Neural cell (in vitro differentiated cells): ENCODE results near the gene TRIM46. TPM values are rescaled to one million over a fixed set of nuclear protein-coding genes. Genes with fewer than 3 reads are reported as not detected.
"Not testable (repeated sequence)": the region's sequence is repeated elsewhere in the genome, so short reads cannot be mapped to it uniquely, and the experiment has no call there.

Source experiments
- H2AFZ ChIP-seq: fragments of 200-600, 300-800 bp; sonication (generic), shearing (Covaris generic); 2 replicates; pipeline ENCODE4 v1.6.0; 2014; ENCODE audit warnings: low read depth, mild to moderate bottlenecking, antibody characterized with exemption, low read length, moderate library complexity
- H3F3A ChIP-seq: fragments of 200-600 bp; shearing (Covaris generic); 2 replicates; pipeline ENCODE4 v1.6.1; 2016; ENCODE audit warnings: mild to moderate bottlenecking, moderate library complexity, mixed read lengths, antibody characterized with exemption, low read length; ENCODE audit not compliant: insufficient read depth, poor library complexity, severe bottlenecking
- H3K27ac ChIP-seq: fragments of 200-600, 300-800 bp; sonication (generic), shearing (Covaris generic); 2 replicates; pipeline ENCODE4 v1.5.1; 2014; ENCODE audit warnings: mild to moderate bottlenecking, low read length, moderate library complexity
- H3K27me3 ChIP-seq: fragments of 300-800, 200-600 bp; sonication (generic), shearing (Covaris generic); 2 replicates; pipeline ENCODE4 v1.6.0; 2014; ENCODE audit warnings: mild to moderate bottlenecking, low read depth, low read length, moderate library complexity; ENCODE audit not compliant: insufficient read depth
- H3K36me3 ChIP-seq: fragments of 300-800, 200-600 bp; sonication (generic), shearing (Covaris generic); 2 replicates; pipeline ENCODE4 v1.5.1; 2014; ENCODE audit warnings: mild to moderate bottlenecking, antibody characterized with exemption, low read length, moderate library complexity; ENCODE audit not compliant: insufficient read depth
- H3K4me2 ChIP-seq: fragments of 300-800, 200-600 bp; sonication (generic), shearing (Covaris generic); 2 replicates; pipeline ENCODE4 v1.6.0; 2014; ENCODE audit warnings: mild to moderate bottlenecking, low read length
- H3K4me3 ChIP-seq: fragments of 300-800, 200-600 bp; sonication (generic), shearing (Covaris generic); 2 replicates; pipeline ENCODE4 v1.5.1; 2014; ENCODE audit warnings: mild to moderate bottlenecking, low read length, moderate library complexity
- H3K79me2 ChIP-seq: fragments of 200-600 bp; shearing (Covaris generic); replicated peaks from 2 replicates; pipeline ENCODE4 v1.6.0; 2014; ENCODE audit warnings: mild to moderate bottlenecking, low read length, moderate library complexity; ENCODE audit not compliant: insufficient read depth
- H3K9ac ChIP-seq: fragments of 300-800, 200-600 bp; sonication (generic), shearing (Covaris generic); 2 replicates; pipeline ENCODE4 v1.6.1; 2016; ENCODE audit warnings: mild to moderate bottlenecking, low read length, mixed read lengths
- H3K9me2 ChIP-seq: fragments of 200-600 bp; shearing (Covaris generic); 2 replicates; pipeline ENCODE4 v1.6.1; 2016; ENCODE audit warnings: mild to moderate bottlenecking, low read length, mixed read lengths; ENCODE audit not compliant: insufficient read depth
- H3K9me3 ChIP-seq: fragments of 200-600, 300-800 bp; sonication (generic), shearing (Covaris generic); 2 replicates; pipeline ENCODE4 v1.6.1; 2016; ENCODE audit warnings: mild to moderate bottlenecking, mixed run types, low read length, moderate library complexity, mixed read lengths
- H4K20me1 ChIP-seq: fragments of 200-600 bp; shearing (Covaris generic); 2 replicates; pipeline ENCODE4 v1.6.1; 2016; ENCODE audit warnings: mild to moderate bottlenecking, mixed run types; ENCODE audit not compliant: insufficient read depth
- EP300 ChIP-seq: fragments of 450-650 bp; conservative IDR thresholded peaks from 2 replicates; pipeline ENCODE4 v1.6.1; 2014; ENCODE audit warnings: antibody characterized with exemption, mild to moderate bottlenecking, moderate library complexity; ENCODE audit not compliant: poor library complexity, severe bottlenecking
- EZH2 ChIP-seq: fragments of 200-600, 300-800 bp; shearing (Covaris generic), sonication (generic); IDR thresholded peaks from 2 replicates; pipeline ENCODE4 v1.6.1; 2014; ENCODE audit warnings: antibody characterized with exemption, low read length, borderline replicate concordance, mild to moderate bottlenecking; ENCODE audit not compliant: insufficient read depth, poor library complexity, severe bottlenecking
- MXI1 ChIP-seq: fragments of 450-650 bp; conservative IDR thresholded peaks from 2 replicates; pipeline ENCODE4 v1.6.1; 2014; ENCODE audit warnings: antibody characterized with exemption, mild to moderate bottlenecking; ENCODE audit not compliant: poor library complexity, severe bottlenecking
- POLR2AphosphoS5 ChIP-seq: IDR thresholded peaks from 2 replicates; pipeline ENCODE4 v1.6.1; 2012
- RAD21 ChIP-seq: fragments of 450-650 bp; conservative IDR thresholded peaks from 2 replicates; pipeline ENCODE4 v1.6.1; 2014; ENCODE audit warnings: antibody characterized with exemption, mild to moderate bottlenecking, moderate library complexity
- SMC3 ChIP-seq: fragments of 450-650 bp; conservative IDR thresholded peaks from 2 replicates; pipeline ENCODE4 v1.6.1; 2014; ENCODE audit warnings: antibody characterized with exemption, mild to moderate bottlenecking, moderate library complexity; ENCODE audit not compliant: poor library complexity
- TAF1 ChIP-seq: IDR thresholded peaks from 2 replicates; pipeline ENCODE4 v1.6.1; 2012; ENCODE audit warnings: low read depth
- polyA plus RNA-seq: library from polyadenylated mRNA; depleted of rRNA; stranded (reverse); fragments of >200 nt; gene quantifications from 2 replicates; pipeline ENCODE4 v1.2.3, GENCODE V29; 2014
- TF ChIP-seq, protein P1 (sequence below): fragments of 450-650 bp; IDR thresholded peaks from 2 replicates; pipeline ENCODE4 v1.5.1; 2014; ENCODE audit warnings: antibody characterized with exemption, mild to moderate bottlenecking, moderate library complexity; ENCODE audit not compliant: poor library complexity, severe bottlenecking
- TF ChIP-seq, protein P2 (sequence below): IDR thresholded peaks from 2 replicates; pipeline ENCODE4 v1.6.1; 2012; ENCODE audit warnings: borderline replicate concordance

TRIM46 gene
- polyA plus RNA-seq, 1 donor from 2014 or later = 31.5 TPM

DNA sequence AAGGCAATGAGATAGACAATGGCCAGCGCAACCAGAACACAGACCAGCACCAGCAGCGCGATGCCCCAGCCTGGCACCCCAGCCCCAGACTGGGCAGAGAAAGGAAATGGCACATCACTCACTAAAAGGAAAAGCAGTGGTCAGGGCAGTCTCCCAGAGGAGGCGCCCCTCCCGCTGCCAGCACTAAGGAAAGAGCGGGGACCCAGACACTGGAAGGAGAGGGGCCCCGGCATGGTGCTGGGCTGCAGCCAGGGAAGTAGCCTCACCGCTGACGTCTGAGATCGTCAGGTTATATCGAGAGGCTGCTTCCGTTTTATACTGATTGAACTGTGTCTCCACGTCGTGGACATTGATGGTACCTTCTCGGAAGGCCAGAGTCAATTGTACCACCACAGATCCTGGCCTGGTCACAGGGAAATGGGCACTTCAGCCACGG, 13.8 kb downstream of the TRIM46 start:
- H3K36me3 ChIP-seq = no peaks in the 10 kb centered on the region
- no peak overlapping the region for H3K27ac ChIP-seq
- H4K20me1 ChIP-seq = no peaks in the 10 kb centered on the region
- no peak overlapping the region for H3K9ac ChIP-seq
- H3K9me2 ChIP-seq = no peaks in the 10 kb centered on the region
- H2AFZ ChIP-seq = no peak overlapping the region
- H3K79me2 ChIP-seq = no peaks in the 10 kb centered on the region
- no peaks in the 10 kb centered on the region for H3F3A ChIP-seq
- H3K4me3 ChIP-seq = no peak overlapping the region
- H3K9me3 ChIP-seq = no peaks in the 10 kb centered on the region
- no peaks in the 10 kb centered on the region for H3K27me3 ChIP-seq
- TF ChIP-seq RAD21 (no peak), SMC3 (no peak), TAF1 (no peak), EZH2 (no peak), EP300 (no peak), POLR2AphosphoS5 (no peak), MXI1 (no peak)
- TF ChIP-seq, protein P1, sequence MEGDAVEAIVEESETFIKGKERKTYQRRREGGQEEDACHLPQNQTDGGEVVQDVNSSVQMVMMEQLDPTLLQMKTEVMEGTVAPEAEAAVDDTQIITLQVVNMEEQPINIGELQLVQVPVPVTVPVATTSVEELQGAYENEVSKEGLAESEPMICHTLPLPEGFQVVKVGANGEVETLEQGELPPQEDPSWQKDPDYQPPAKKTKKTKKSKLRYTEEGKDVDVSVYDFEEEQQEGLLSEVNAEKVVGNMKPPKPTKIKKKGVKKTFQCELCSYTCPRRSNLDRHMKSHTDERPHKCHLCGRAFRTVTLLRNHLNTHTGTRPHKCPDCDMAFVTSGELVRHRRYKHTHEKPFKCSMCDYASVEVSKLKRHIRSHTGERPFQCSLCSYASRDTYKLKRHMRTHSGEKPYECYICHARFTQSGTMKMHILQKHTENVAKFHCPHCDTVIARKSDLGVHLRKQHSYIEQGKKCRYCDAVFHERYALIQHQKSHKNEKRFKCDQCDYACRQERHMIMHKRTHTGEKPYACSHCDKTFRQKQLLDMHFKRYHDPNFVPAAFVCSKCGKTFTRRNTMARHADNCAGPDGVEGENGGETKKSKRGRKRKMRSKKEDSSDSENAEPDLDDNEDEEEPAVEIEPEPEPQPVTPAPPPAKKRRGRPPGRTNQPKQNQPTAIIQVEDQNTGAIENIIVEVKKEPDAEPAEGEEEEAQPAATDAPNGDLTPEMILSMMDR = no peak
- TF ChIP-seq, protein P2, sequence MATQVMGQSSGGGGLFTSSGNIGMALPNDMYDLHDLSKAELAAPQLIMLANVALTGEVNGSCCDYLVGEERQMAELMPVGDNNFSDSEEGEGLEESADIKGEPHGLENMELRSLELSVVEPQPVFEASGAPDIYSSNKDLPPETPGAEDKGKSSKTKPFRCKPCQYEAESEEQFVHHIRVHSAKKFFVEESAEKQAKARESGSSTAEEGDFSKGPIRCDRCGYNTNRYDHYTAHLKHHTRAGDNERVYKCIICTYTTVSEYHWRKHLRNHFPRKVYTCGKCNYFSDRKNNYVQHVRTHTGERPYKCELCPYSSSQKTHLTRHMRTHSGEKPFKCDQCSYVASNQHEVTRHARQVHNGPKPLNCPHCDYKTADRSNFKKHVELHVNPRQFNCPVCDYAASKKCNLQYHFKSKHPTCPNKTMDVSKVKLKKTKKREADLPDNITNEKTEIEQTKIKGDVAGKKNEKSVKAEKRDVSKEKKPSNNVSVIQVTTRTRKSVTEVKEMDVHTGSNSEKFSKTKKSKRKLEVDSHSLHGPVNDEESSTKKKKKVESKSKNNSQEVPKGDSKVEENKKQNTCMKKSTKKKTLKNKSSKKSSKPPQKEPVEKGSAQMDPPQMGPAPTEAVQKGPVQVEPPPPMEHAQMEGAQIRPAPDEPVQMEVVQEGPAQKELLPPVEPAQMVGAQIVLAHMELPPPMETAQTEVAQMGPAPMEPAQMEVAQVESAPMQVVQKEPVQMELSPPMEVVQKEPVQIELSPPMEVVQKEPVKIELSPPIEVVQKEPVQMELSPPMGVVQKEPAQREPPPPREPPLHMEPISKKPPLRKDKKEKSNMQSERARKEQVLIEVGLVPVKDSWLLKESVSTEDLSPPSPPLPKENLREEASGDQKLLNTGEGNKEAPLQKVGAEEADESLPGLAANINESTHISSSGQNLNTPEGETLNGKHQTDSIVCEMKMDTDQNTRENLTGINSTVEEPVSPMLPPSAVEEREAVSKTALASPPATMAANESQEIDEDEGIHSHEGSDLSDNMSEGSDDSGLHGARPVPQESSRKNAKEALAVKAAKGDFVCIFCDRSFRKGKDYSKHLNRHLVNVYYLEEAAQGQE = no peak
- no peak overlapping the region for H3K4me2 ChIP-seq

DNA sequence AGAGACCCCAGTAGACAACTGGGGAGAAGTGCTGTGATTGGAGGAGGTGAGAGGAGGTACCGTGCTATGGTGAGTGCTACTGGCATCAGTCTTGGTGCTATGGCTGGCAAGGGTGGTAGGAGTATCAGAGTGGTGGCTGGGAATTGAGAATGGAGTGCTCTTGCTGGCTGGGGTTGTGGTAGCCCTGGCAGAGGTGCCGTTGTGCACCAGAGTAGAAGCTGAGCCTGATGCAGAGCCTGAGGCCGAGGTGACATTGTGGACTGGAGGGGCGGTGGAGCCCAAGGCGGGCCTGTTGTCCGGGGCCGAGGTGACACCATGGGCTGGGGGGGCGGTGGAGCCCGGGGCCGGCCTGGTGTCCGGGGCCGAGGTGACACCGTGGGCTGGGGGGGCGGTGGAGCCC, 14.6 kb downstream of the TRIM46 start:
- Histone ChIP-seq H3K79me2 (no peaks in the 10 kb centered on the region), H3K9me2 (no peaks in the 10 kb centered on the region), H3K9ac (no peak overlapping the region), H2AFZ (no peak overlapping the region), H3K27ac (no peak overlapping the region), H3K27me3 (no peaks in the 10 kb centered on the region), H4K20me1 (no peaks in the 10 kb centered on the region), H3F3A (no peaks in the 10 kb centered on the region), H3K4me2 (no peak overlapping the region), H3K36me3 (no peaks in the 10 kb centered on the region), H3K4me3 (no peak overlapping the region), H3K9me3 (no peaks in the 10 kb centered on the region)
- TF ChIP-seq RAD21 (no peak), POLR2AphosphoS5 (no peak), SMC3 (no peak), EP300 (no peak), MXI1 (no peak)
- TF ChIP-seq, protein P1 = no peak

DNA sequence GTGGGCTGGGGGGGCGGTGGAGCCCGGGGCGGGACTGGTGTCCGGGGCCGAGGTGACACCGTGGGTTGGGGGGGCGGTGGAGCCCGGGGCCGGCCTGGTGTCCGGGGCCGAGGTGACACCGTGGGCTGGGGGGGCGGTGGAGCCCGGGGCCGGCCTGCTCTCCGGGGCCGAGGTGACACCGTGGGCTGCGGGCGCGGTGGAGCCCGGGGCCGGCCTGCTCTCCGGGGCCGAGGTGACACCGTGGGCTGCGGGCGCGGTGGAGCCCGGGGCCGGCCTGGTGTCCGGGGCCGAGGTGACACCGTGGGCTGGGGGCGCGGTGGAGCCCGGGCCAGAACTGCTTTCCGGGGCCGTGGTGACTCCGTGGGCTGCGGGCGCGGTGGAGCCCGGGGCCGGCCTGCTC, 16.3 kb downstream of the TRIM46 start:
- not testable (repeated sequence) for H3K36me3 ChIP-seq, H3F3A ChIP-seq, H3K27ac ChIP-seq, H3K9ac ChIP-seq, H4K20me1 ChIP-seq, H3K79me2 ChIP-seq, H2AFZ ChIP-seq, H3K4me3 ChIP-seq, H3K9me2 ChIP-seq, H3K27me3 ChIP-seq, H3K9me3 ChIP-seq, H3K4me2 ChIP-seq
